WTC11 (cell line): Measurements from ENCODE around the gene AVL9. TPM values are rescaled to one million over a fixed set of nuclear protein-coding genes. Genes with fewer than 3 reads are reported as not detected.
"Not testable (repeated sequence)": the region's sequence is repeated elsewhere in the genome, so short reads cannot be mapped to it uniquely, and the experiment has no call there.

Experiments used
- ATAC-seq: fragments of 200-7000 bp; cut with Tn5 transposase; 2 replicates; pipeline ENCODE4 v1.10.0; 2021; ENCODE audit warnings: mild to moderate bottlenecking, moderate library complexity
- CTCF ChIA-PET: fragments of 300-600 bp; sonication (Branson Sonifier 250); formaldehyde crosslinking; loops from one replicate; lab custom pipeline; 2021; ENCODE audit warnings: antibody characterized with exemption; lab: Charles Lee
- POLR2A ChIA-PET: fragments of 350-600 bp; sonication (Branson Sonifier 250); formaldehyde crosslinking; loops from one replicate; lab custom pipeline; 2021; ENCODE audit warnings: antibody characterized with exemption; lab: Charles Lee
- DNase-seq: peaks from one replicate; pipeline ENCODE4 v3.0.0; 2021; ENCODE audit warnings: low spot score
- H3K27ac Mint-ChIP-seq: 2 replicates; pipeline ENCODE4 v1.8.0; 2021; ENCODE audit warnings: mixed read lengths
- H3K27me3 Mint-ChIP-seq: 2 replicates; pipeline ENCODE4 v1.8.0; 2021; ENCODE audit warnings: low read depth, mild to moderate bottlenecking, moderate library complexity, mixed read lengths
- H3K36me3 Mint-ChIP-seq: 2 replicates; pipeline ENCODE4 v1.8.0; 2021; ENCODE audit warnings: mixed read lengths
- H3K4me1 Mint-ChIP-seq: 2 replicates; pipeline ENCODE4 v1.8.0; 2022; ENCODE audit warnings: mixed read lengths
- H3K4me3 Mint-ChIP-seq: 2 replicates; pipeline ENCODE4 v1.8.0; 2021; ENCODE audit warnings: mild to moderate bottlenecking, moderate library complexity, mixed read lengths
- H3K9me3 Mint-ChIP-seq: 2 replicates; pipeline ENCODE4 v1.8.0; 2021; ENCODE audit warnings: mixed read lengths
- CREB1 ChIP-seq: sonication (generic); formaldehyde crosslinking; IDR thresholded peaks from 2 replicates; pipeline ENCODE4 v1.8.0; 2023; ENCODE audit warnings: mild to moderate bottlenecking, missing genetic modification reagents
- CREM ChIP-seq: sonication (generic); formaldehyde crosslinking; IDR thresholded peaks from 2 replicates; pipeline ENCODE4 v1.8.1; 2022; ENCODE audit warnings: mild to moderate bottlenecking, missing genetic modification reagents, moderate library complexity
- ETV6 ChIP-seq: sonication (generic); formaldehyde crosslinking; IDR thresholded peaks from 2 replicates; pipeline ENCODE4 v1.8.1; 2022; ENCODE audit warnings: mild to moderate bottlenecking, missing genetic modification reagents
- FOXK1 ChIP-seq: sonication (generic); formaldehyde crosslinking; IDR thresholded peaks from 2 replicates; pipeline ENCODE4 v1.8.0; 2022; ENCODE audit warnings: mild to moderate bottlenecking, moderate library complexity, missing genetic modification reagents
- GABPB1 ChIP-seq: sonication (generic); formaldehyde crosslinking; IDR thresholded peaks from 2 replicates; pipeline ENCODE4 v1.8.1; 2023; ENCODE audit warnings: mild to moderate bottlenecking, missing genetic modification reagents
- GRHL2 ChIP-seq: fragments of 250-450 bp; sonication (Bioruptor Pico); IDR thresholded peaks from 2 replicates; pipeline ENCODE4 v1.8.0; 2022; ENCODE audit warnings: mild to moderate bottlenecking, moderate library complexity; ENCODE audit not compliant: insufficient replicate concordance, severe bottlenecking
- MXD4 ChIP-seq: fragments of 250-450 bp; sonication (Bioruptor Pico); IDR thresholded peaks from 2 replicates; pipeline ENCODE4 v1.8.0; 2021; ENCODE audit warnings: mild to moderate bottlenecking, moderate library complexity, borderline replicate concordance
- SP1 ChIP-seq: sonication (generic); formaldehyde crosslinking; conservative IDR thresholded peaks from 2 replicates; pipeline ENCODE4 v1.8.1; 2022; ENCODE audit warnings: missing genetic modification reagents
- TCF7 ChIP-seq: sonication (generic); formaldehyde crosslinking; IDR thresholded peaks from 2 replicates; pipeline ENCODE4 v1.8.0; 2022; ENCODE audit warnings: mild to moderate bottlenecking, low read depth, missing genetic modification reagents, moderate library complexity
- TEAD1 ChIP-seq: sonication (generic); formaldehyde crosslinking; IDR thresholded peaks from 2 replicates; pipeline ENCODE4 v1.8.0; 2022; ENCODE audit warnings: mild to moderate bottlenecking, missing genetic modification reagents
- TEAD4 ChIP-seq: sonication (generic); formaldehyde crosslinking; IDR thresholded peaks from 2 replicates; pipeline ENCODE4 v1.8.0; 2022; ENCODE audit warnings: mild to moderate bottlenecking, missing genetic modification reagents
- ZNF121 ChIP-seq: sonication (generic); formaldehyde crosslinking; IDR thresholded peaks from 2 replicates; pipeline ENCODE4 v1.8.0; 2023; ENCODE audit warnings: missing genetic modification reagents
- total RNA-seq: library from RNA; stranded (reverse); gene quantifications from 3 replicates; pipeline ENCODE4 v1.2.3, GENCODE V29; 2021
- TF ChIP-seq, protein P1 (sequence below): sonication (generic); formaldehyde crosslinking; IDR thresholded peaks from 2 replicates; pipeline ENCODE4 v1.8.0; 2022; ENCODE audit warnings: mild to moderate bottlenecking, missing genetic modification reagents
- TF ChIP-seq, protein P2 (sequence below): sonication (generic); formaldehyde crosslinking; IDR thresholded peaks from 2 replicates; pipeline ENCODE4 v1.8.1; 2023; ENCODE audit warnings: mild to moderate bottlenecking, missing genetic modification reagents, moderate library complexity
- TF ChIP-seq, protein P3 (sequence below): fragments of 250-450 bp; sonication (Bioruptor Pico); IDR thresholded peaks from 2 replicates; pipeline ENCODE4 v2.1.2; 2022; ENCODE audit warnings: mild to moderate bottlenecking, moderate library complexity
- TF ChIP-seq, protein P4 (sequence below): sonication (generic); formaldehyde crosslinking; conservative IDR thresholded peaks from 2 replicates; pipeline ENCODE4 v1.8.1; 2023; ENCODE audit warnings: mild to moderate bottlenecking, low read depth, missing genetic modification reagents, moderate library complexity
- TF ChIP-seq, protein P5 (sequence below): sonication (generic); formaldehyde crosslinking; IDR thresholded peaks from 2 replicates; pipeline ENCODE4 v1.8.0; 2023; ENCODE audit warnings: missing genetic modification reagents

The AVL9 gene
- total RNA-seq, 1 experiment from 2014 or later = 55.6 TPM

DNA sequence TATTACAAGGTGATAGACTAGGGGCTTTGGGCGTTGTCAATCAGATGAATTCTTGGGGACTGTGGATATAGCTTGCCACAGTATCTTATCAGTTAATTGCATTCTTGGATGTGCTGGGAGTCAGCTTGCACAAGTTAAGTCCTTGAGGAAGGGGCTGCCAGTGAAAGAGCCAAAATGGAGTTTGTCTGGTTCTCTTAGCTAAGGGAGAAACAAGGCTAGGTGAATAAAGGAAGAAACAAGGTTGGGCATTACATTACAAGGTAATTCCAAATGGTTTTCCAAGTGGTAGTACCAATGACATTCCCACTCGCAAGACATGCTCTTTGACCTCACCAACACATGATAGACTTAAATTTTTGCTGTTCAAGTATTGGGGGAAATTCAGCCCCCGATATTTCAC lies 108.2 kb downstream of the AVL9 start:
- CTCF ChIA-PET, POLR2A ChIA-PET: not testable (repeated sequence)
- H3K36me3 Mint-ChIP-seq = peaks cover 44% of the 10 kb centered on the region

DNA sequence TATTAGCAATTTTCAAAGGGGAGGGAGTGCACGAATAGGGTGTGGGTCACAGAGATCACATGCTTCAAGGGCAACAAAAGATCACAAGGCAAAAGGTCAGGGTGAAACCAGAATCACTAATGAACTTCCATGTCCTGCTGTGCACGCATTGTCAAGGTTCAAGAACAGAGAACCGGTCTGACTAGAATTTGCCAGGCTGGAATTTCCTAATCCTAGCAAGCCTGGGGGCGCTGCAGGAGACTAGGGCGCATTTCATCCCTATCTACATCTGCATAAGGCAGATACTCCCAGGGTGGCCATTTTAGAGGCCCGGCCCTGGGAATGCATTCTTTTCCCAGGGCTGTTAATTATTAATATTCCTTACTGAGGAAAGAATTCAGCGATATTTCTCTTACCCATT lies 108.8 kb downstream of the AVL9 start:
- H3K27ac Mint-ChIP-seq = peak overlapping the region; percentile 92
- ATAC-seq, H3K4me3 Mint-ChIP-seq, POLR2A ChIA-PET, H3K27me3 Mint-ChIP-seq, CTCF ChIA-PET: not testable (repeated sequence)
- peaks cover 58% of the 10 kb centered on the region for H3K9me3 Mint-ChIP-seq
- H3K36me3 Mint-ChIP-seq = peaks cover 44% of the 10 kb centered on the region
- TF ChIP-seq, protein P1, sequence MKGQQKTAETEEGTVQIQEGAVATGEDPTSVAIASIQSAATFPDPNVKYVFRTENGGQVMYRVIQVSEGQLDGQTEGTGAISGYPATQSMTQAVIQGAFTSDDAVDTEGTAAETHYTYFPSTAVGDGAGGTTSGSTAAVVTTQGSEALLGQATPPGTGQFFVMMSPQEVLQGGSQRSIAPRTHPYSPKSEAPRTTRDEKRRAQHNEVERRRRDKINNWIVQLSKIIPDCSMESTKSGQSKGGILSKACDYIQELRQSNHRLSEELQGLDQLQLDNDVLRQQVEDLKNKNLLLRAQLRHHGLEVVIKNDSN (CRISPR knock-in tag) = 0 out of 2 replicates have a peak, but pooled peaks have one; percentile 31
- TF ChIP-seq SP1 (CRISPR knock-in tag) (peak; percentile 50; the same call in 1 of the 2 replicates), TEAD1 (CRISPR knock-in tag) (peak; percentile 93), ETV6 (CRISPR knock-in tag) (0 out of 2 replicates have a peak, but pooled peaks have one; percentile 19), FOXK1 (CRISPR knock-in tag) (0 out of 2 replicates have a peak, but pooled peaks have one; percentile 25), TEAD4 (CRISPR knock-in tag) (peak; percentile 30; the same call in 1 of the 2 replicates)
- TF ChIP-seq, protein P2, sequence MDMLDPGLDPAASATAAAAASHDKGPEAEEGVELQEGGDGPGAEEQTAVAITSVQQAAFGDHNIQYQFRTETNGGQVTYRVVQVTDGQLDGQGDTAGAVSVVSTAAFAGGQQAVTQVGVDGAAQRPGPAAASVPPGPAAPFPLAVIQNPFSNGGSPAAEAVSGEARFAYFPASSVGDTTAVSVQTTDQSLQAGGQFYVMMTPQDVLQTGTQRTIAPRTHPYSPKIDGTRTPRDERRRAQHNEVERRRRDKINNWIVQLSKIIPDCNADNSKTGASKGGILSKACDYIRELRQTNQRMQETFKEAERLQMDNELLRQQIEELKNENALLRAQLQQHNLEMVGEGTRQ (CRISPR knock-in tag) = peak; percentile 63
- H3K4me1 Mint-ChIP-seq = peaks cover 11% of the 10 kb centered on the region
- DNase-seq = peak; percentile 51

More for the DNA sequence above, 108.2 kb downstream of the AVL9 start:
- not testable (repeated sequence) for H3K27me3 Mint-ChIP-seq, DNase-seq, H3K4me1 Mint-ChIP-seq, ATAC-seq, H3K4me3 Mint-ChIP-seq
- peaks cover 63% of the 10 kb centered on the region for H3K9me3 Mint-ChIP-seq
- H3K27ac Mint-ChIP-seq = peak overlapping the region; percentile 80
- TF ChIP-seq, protein P3, sequence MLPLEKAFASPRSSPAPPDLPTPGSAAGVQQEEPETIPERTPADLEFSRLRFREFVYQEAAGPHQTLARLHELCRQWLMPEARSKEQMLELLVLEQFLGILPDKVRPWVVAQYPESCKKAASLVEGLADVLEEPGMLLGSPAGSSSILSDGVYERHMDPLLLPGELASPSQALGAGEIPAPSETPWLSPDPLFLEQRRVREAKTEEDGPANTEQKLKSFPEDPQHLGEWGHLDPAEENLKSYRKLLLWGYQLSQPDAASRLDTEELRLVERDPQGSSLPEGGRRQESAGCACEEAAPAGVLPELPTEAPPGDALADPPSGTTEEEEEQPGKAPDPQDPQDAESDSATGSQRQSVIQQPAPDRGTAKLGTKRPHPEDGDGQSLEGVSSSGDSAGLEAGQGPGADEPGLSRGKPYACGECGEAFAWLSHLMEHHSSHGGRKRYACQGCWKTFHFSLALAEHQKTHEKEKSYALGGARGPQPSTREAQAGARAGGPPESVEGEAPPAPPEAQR (CRISPR knock-in tag) = peak; percentile 74
- peak; percentile 47; the same call in 1 of the 2 replicates for TF ChIP-seq MXD4 (CRISPR knock-in tag)

DNA sequence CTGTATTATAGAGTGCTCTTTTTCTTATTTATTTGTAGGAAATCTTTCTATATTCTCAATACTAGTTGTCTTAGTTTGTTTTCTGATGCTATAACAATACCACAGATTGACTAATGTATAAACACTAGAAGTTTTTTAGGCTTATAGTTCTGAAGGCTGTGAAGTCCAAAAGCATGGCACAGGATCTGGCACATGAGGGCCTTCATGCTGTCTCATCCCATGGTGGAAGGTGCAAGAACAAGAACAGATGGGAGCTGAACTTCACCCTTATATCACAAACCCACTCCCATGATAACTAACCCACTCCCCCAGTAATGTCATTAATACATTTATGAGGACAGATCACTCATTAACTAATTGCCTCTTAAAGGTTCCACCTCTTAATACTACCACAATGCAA lies 109.7 kb downstream of the AVL9 start:
- CTCF ChIA-PET = interaction anchor here (0.6 kb wide), 1 partner anchor 15 kb away, joined by 4 read pairs; no protein-coding TSS in a partner anchor
- ATAC-seq = no peak

More for the DNA sequence above, 109.7 kb downstream of the AVL9 start:
- Mint-ChIP-seq H3K9me3 (peaks cover 48% of the 10 kb centered on the region), H3K36me3 (peaks cover 44% of the 10 kb centered on the region), H3K4me3 (no peak overlapping the region), H3K27ac (no peak overlapping the region), H3K27me3 (peaks cover 9% of the 10 kb centered on the region), H3K4me1 (peaks cover 11% of the 10 kb centered on the region)
- DNase-seq = no peak
- POLR2A ChIA-PET = no interaction called here
- TF ChIP-seq, protein P2 (CRISPR knock-in tag) = no peak
- TF ChIP-seq CREB1 (no peak), GABPB1 (CRISPR knock-in tag) (no peak), FOXK1 (CRISPR knock-in tag) (no peak), ZNF121 (CRISPR knock-in tag) (no peak), GRHL2 (CRISPR knock-in tag) (no peak), TCF7 (CRISPR knock-in tag) (no peak), ETV6 (CRISPR knock-in tag) (no peak), CREM (CRISPR knock-in tag) (no peak)
- TF ChIP-seq, protein P4, sequence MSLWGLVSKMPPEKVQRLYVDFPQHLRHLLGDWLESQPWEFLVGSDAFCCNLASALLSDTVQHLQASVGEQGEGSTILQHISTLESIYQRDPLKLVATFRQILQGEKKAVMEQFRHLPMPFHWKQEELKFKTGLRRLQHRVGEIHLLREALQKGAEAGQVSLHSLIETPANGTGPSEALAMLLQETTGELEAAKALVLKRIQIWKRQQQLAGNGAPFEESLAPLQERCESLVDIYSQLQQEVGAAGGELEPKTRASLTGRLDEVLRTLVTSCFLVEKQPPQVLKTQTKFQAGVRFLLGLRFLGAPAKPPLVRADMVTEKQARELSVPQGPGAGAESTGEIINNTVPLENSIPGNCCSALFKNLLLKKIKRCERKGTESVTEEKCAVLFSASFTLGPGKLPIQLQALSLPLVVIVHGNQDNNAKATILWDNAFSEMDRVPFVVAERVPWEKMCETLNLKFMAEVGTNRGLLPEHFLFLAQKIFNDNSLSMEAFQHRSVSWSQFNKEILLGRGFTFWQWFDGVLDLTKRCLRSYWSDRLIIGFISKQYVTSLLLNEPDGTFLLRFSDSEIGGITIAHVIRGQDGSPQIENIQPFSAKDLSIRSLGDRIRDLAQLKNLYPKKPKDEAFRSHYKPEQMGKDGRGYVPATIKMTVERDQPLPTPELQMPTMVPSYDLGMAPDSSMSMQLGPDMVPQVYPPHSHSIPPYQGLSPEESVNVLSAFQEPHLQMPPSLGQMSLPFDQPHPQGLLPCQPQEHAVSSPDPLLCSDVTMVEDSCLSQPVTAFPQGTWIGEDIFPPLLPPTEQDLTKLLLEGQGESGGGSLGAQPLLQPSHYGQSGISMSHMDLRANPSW (CRISPR knock-in tag) = no peak
- TF ChIP-seq, protein P5, sequence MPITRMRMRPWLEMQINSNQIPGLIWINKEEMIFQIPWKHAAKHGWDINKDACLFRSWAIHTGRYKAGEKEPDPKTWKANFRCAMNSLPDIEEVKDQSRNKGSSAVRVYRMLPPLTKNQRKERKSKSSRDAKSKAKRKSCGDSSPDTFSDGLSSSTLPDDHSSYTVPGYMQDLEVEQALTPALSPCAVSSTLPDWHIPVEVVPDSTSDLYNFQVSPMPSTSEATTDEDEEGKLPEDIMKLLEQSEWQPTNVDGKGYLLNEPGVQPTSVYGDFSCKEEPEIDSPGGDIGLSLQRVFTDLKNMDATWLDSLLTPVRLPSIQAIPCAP (CRISPR knock-in tag) = no peak
